Measurements from ENCODE around the gene CLDN20. TPM values are rescaled to one million over a fixed set of nuclear protein-coding genes. Genes with fewer than 3 reads are reported as not detected.

CLDN20 gene
- total and polyA plus RNA-seq, 10 of the 15 experiments (the other 5 are each of a cell fraction or from before 2014, with no cell fraction given): 0.13 to 0.23 TPM; not detected in 8

DNA sequence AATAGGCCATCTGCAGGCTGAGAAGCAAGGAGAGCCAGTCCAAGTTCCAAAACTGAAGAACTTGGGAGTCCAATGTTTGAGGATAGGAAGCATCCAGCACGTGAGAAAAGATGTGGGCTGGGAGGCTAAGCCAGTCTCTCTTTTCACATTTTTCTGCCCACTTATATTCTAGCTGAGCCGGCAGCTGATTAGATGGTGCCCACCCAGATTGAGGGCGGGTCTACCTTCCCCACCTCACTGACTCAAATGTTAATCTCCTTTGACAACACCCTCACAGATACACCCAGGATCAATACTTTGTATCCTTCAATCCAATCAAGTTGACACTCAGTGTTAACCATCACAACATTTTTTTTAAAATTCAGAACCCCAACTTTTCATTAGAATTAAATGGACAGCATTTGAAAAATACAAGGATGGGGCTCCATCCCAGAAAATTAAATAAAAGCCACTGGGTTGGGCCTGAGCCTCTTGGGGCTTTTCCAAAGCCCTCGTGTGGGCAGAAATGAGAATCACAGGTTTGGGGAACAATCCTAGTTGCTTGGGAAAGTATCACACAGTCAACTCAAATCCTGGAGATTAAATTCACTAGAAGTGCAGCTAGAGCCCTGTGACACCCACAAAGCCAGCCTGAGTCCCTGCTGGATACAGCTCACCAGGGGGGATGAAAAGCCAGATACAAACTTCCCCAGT is 2.2 kb downstream of the CLDN20 start:
- ChIA-PET CTCF (interaction anchor here (0.9 to 1.3 kb wide), 2 partner anchors 15 to 87 kb away, joined by 3 to 4 read pairs; no protein-coding TSS in a partner anchor), RAD21 (ENCODE audit: unreplicated experiment) (no interaction called here), SMC1A (ENCODE audit: uncharacterized antibody, unreplicated experiment) (no interaction called here), POLR2A (interaction anchor here (0.7 kb wide), 1 partner anchor 10 kb away, joined by 3 read pairs; no protein-coding TSS in a partner anchor)
- peaks cover 14% of the 10 kb centered on the region for H3K4me1 ChIP-seq (ENCODE audit: control insufficient read depth, insufficient read depth, low read length)
- ATAC-seq: no peak
- H2AFZ ChIP-seq (ENCODE audit: control insufficient read depth, low read depth, low read length): no peak overlapping the region
- WGBS (ENCODE audit: insufficient coverage, insufficient replicate concordance, low lambda C conversion rate, missing lambda C conversion rate): 96% methylated on average over 4 of the region's 4 CpGs
- in situ Hi-C loops (cut with MboI): no loop called here
- H4K20me1 ChIP-seq (ENCODE audit: control insufficient read depth, insufficient read depth): no peaks in the 10 kb centered on the region
- no peak overlapping the region for H3K4me3 ChIP-seq
- no peaks in the 10 kb centered on the region for H3K79me2 ChIP-seq (ENCODE audit: control insufficient read depth, insufficient read depth, low read length)
- no peak overlapping the region for H3K4me2 ChIP-seq (ENCODE audit: control insufficient read depth, insufficient read depth)
- DNase-seq (ENCODE audit: low read depth, low spot score): no peak
- no peak for TF ChIP-seq SMC3 (IDR thresholded peaks at IDR 0.05; ENCODE audit: borderline replicate concordance, low read length)
- TF ChIP-seq ZNF274 (IDR thresholded peaks at IDR 0.05; ENCODE audit: insufficient read depth, insufficient read length): no peak
- no peak for FAIRE-seq
- H3K9me3 ChIP-seq (replicated peaks; ENCODE audit: control insufficient read depth, insufficient read depth, low read length): no peaks in the 10 kb centered on the region
- intact Hi-C loops (cut with micrococcal nuclease; ENCODE audit: unreplicated experiment): loop anchor here (5.0 kb wide), 1 partner anchor 89 kb away; no protein-coding TSS in a partner anchor
- BruUV-seq (replicated peaks): no TSS peak
- no peak overlapping the region for H3K27ac ChIP-seq (ENCODE audit: control insufficient read depth, insufficient read depth)
- peaks cover 4 to 7% of the 10 kb centered on the region in 2 experiments for H3K36me3 ChIP-seq (ENCODE audit: control insufficient read depth in 2 of 2, insufficient read depth in 2 of 2, low read length in 1 of 2)
- no peak overlapping the region for H3K9ac ChIP-seq (ENCODE audit: control insufficient read depth, insufficient read depth, low read length)
- H3K27me3 ChIP-seq (replicated peaks in 1 of 2; ENCODE audit: control insufficient read depth in 2 of 2, insufficient read depth in 2 of 2, low read length in 1 of 2): no peaks in the 10 kb centered on the region

DNA sequence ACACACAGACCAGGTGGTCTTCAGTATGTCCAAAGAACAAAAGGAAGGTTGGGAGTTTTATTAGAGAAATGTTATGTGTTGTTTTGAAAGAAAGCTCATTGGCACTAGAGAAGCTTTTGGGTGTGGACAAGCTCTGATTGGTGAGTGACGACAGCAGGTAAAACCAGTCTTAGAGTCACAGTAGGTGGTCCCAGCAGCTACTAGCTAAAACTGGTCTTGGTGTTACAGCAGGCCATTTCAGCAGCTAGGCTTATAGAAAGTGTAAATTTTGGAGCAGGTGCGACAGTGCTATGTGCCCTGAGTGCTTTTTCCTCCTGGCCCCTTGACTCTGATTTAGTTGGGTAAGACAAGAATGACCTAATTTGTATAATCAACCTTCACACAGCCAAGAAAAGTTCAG is 3.6 kb downstream of the CLDN20 start:
- FAIRE-seq: no peak
- DNase-seq (ENCODE audit: low read depth, low spot score): no peak
- no peak overlapping the region for H3K9ac ChIP-seq (ENCODE audit: control insufficient read depth, insufficient read depth, low read length)
- H2AFZ ChIP-seq (ENCODE audit: control insufficient read depth, low read depth, low read length): no peak overlapping the region
- no peaks in the 10 kb centered on the region; the same call in 1 of the 2 replicates for H3K79me2 ChIP-seq (ENCODE audit: control insufficient read depth, insufficient read depth, low read length)
- RAD21 ChIA-PET (ENCODE audit: unreplicated experiment): interaction anchor here (0.7 to 1.6 kb wide), 2 partner anchors 10 to 143 kb away, joined by 3 to 4 read pairs; no protein-coding TSS in a partner anchor
- CTCF ChIA-PET: interaction anchor here (0.6 to 2.8 kb wide), 11 partner anchors 9 to 850 kb away, joined by 3 to 19 read pairs (median 4); no protein-coding TSS in a partner anchor
- 100% methylated on average over 2 of the region's 2 CpGs for WGBS (ENCODE audit: insufficient coverage, insufficient replicate concordance, low lambda C conversion rate, missing lambda C conversion rate)
- no peak overlapping the region for H3K4me3 ChIP-seq
- TF ChIP-seq NFYA (IDR thresholded peaks at IDR 0.05; ENCODE audit: borderline replicate concordance, low read depth, low read length) (no peak), MYB (IDR thresholded peaks at IDR 0.05; ENCODE audit: borderline replicate concordance, low read depth, low read length) (no peak), SRF (IDR thresholded peaks at IDR 0.05; ENCODE audit: low read depth in 2 of 2, low read length in 2 of 2) (no peak), FOXM1 (IDR thresholded peaks at IDR 0.05; ENCODE audit: low read depth, low read length) (no peak), NR2C1 (IDR thresholded peaks at IDR 0.05) (no peak), NBN (IDR thresholded peaks at IDR 0.05) (no peak)
- TF ChIP-seq, protein P1, sequence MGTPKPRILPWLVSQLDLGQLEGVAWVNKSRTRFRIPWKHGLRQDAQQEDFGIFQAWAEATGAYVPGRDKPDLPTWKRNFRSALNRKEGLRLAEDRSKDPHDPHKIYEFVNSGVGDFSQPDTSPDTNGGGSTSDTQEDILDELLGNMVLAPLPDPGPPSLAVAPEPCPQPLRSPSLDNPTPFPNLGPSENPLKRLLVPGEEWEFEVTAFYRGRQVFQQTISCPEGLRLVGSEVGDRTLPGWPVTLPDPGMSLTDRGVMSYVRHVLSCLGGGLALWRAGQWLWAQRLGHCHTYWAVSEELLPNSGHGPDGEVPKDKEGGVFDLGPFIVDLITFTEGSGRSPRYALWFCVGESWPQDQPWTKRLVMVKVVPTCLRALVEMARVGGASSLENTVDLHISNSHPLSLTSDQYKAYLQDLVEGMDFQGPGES (IDR thresholded peaks at IDR 0.05): no peak
- TF ChIP-seq, protein P2, sequence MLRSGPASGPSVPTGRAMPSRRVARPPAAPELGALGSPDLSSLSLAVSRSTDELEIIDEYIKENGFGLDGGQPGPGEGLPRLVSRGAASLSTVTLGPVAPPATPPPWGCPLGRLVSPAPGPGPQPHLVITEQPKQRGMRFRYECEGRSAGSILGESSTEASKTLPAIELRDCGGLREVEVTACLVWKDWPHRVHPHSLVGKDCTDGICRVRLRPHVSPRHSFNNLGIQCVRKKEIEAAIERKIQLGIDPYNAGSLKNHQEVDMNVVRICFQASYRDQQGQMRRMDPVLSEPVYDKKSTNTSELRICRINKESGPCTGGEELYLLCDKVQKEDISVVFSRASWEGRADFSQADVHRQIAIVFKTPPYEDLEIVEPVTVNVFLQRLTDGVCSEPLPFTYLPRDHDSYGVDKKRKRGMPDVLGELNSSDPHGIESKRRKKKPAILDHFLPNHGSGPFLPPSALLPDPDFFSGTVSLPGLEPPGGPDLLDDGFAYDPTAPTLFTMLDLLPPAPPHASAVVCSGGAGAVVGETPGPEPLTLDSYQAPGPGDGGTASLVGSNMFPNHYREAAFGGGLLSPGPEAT (IDR thresholded peaks at IDR 0.05; ENCODE audit: low read depth): no peak
- TF ChIP-seq, protein P3, sequence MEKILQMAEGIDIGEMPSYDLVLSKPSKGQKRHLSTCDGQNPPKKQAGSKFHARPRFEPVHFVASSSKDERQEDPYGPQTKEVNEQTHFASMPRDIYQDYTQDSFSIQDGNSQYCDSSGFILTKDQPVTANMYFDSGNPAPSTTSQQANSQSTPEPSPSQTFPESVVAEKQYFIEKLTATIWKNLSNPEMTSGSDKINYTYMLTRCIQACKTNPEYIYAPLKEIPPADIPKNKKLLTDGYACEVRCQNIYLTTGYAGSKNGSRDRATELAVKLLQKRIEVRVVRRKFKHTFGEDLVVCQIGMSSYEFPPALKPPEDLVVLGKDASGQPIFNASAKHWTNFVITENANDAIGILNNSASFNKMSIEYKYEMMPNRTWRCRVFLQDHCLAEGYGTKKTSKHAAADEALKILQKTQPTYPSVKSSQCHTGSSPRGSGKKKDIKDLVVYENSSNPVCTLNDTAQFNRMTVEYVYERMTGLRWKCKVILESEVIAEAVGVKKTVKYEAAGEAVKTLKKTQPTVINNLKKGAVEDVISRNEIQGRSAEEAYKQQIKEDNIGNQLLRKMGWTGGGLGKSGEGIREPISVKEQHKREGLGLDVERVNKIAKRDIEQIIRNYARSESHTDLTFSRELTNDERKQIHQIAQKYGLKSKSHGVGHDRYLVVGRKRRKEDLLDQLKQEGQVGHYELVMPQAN (conservative IDR thresholded peaks at IDR 0.05): no peak
- ATAC-seq: no peak
- H3K27ac ChIP-seq (ENCODE audit: control insufficient read depth, insufficient read depth): no peak overlapping the region
- intact Hi-C loops (cut with micrococcal nuclease; ENCODE audit: unreplicated experiment): loop anchor here (5.0 kb wide), 1 partner anchor 90 kb away; no protein-coding TSS in a partner anchor
- POLR2A ChIA-PET: no interaction called here
- peaks cover under 1% of the 10 kb centered on the region; the same call in 1 of the 2 replicates for H3K4me1 ChIP-seq (ENCODE audit: control insufficient read depth, insufficient read depth, low read length)
- in situ Hi-C loops (cut with MboI): no loop called here
- peaks cover 4 to 7% of the 10 kb centered on the region in 2 experiments for H3K36me3 ChIP-seq (ENCODE audit: control insufficient read depth in 2 of 2, insufficient read depth in 2 of 2, low read length in 1 of 2)
- H3K9me3 ChIP-seq (replicated peaks; ENCODE audit: control insufficient read depth, insufficient read depth, low read length): no peaks in the 10 kb centered on the region
- H4K20me1 ChIP-seq (ENCODE audit: control insufficient read depth, insufficient read depth): no peaks in the 10 kb centered on the region
- no peaks in the 10 kb centered on the region for H3K27me3 ChIP-seq (replicated peaks in 1 of 2; ENCODE audit: control insufficient read depth in 2 of 2, insufficient read depth in 2 of 2, low read length in 1 of 2)
- SMC1A ChIA-PET (ENCODE audit: uncharacterized antibody, unreplicated experiment): interaction anchor here (1.0 to 2.7 kb wide), 6 partner anchors 19 to 90 kb away, joined by 3 to 7 read pairs (median 4); no protein-coding TSS in a partner anchor
- BruUV-seq (replicated peaks): no TSS peak
- H3K4me2 ChIP-seq (ENCODE audit: control insufficient read depth, insufficient read depth): no peak overlapping the region

Data from GM12878 (cell line).